RWPE1 (cell line): ENCODE data around the gene AK4.
"Not testable (repeated sequence)": the region's sequence is repeated elsewhere in the genome, so short reads cannot be mapped to it uniquely, and the experiment has no call there.

Experiments used
- CTCF ChIA-PET: fragments of 350-600 bp; sonication (Branson Sonifier 250); formaldehyde crosslinking; extraction: SDS; loops from one replicate; lab custom pipeline; 2021; lab: Yijun Ruan, JAX
- POLR2A ChIA-PET: fragments of 400-600 bp; formaldehyde crosslinking; extraction: SDS; loops from one replicate; lab custom pipeline; 2020; ENCODE audit warnings: antibody characterized with exemption; ENCODE audit not compliant: low non-redundant PET; lab: Yijun Ruan, JAX
- DNase-seq: peaks from one replicate; pipeline ENCODE4 v3.0.0; 2012; ENCODE audit warnings: low spot score
- H3K27ac ChIP-seq: fragments of 450-650 bp; 2 replicates; pipeline ENCODE4 v1.5.1; 2017
- CTCF ChIP-seq: fragments of 450-650 bp; conservative IDR thresholded peaks from 2 replicates; pipeline ENCODE4 v1.5.1; 2017; ENCODE audit warnings: low read depth, mild to moderate bottlenecking

The AK4 gene

GRCh38 chr1:65148178-65148547 is at the start of gene AK4:
Gene AK4, plus strand, starts transcription at chr1:65148203. Its CDS starts 205 bp downstream, at chr1:65148408.
- H3K27ac ChIP-seq, result peak within 1 kb of the TSS; percentile 83
- DNase-seq, CTCF ChIA-PET: not testable (repeated sequence)
- POLR2A ChIA-PET, result interaction anchor here (0.7 kb wide), 1 partner anchor 8 kb away, joined by 3 read pairs; no protein-coding TSS in a partner anchor

- no peak for TF ChIP-seq CTCF
- H3K27ac ChIP-seq, result no peak overlapping the region
- ChIA-PET POLR2A (interaction anchor here (0.7 kb wide), 1 partner anchor 277 kb away, joined by 5 read pairs; no protein-coding TSS in a partner anchor), CTCF (interaction anchor here (0.7 kb wide), 1 partner anchor 28 kb away, joined by 4 read pairs; no protein-coding TSS in a partner anchor)
- no peak for DNase-seq
Observed at GRCh38 chr1:65103807-65104206, 44.2 kb upstream of the AK4 start.

GRCh38 chr1:65104854-65105534 is 43.0 kb upstream of the AK4 start:
- TF ChIP-seq CTCF, result no peak
- ChIA-PET POLR2A (no interaction called here), CTCF (no interaction called here)
- DNase-seq, result no peak
- no peak overlapping the region for H3K27ac ChIP-seq

- ChIA-PET POLR2A (no interaction called here), CTCF (no interaction called here)
- no peak overlapping the region for H3K27ac ChIP-seq
- peak; percentile 17 for DNase-seq
- TF ChIP-seq CTCF, result no peak
Observed at GRCh38 chr1:65105596-65105995, 42.4 kb upstream of the AK4 start.

GRCh38 chr1:65108025-65108642 is 39.9 kb upstream of the AK4 start:
- TF ChIP-seq CTCF, result no peak
- H3K27ac ChIP-seq, result no peak overlapping the region
- DNase-seq, result no peak
- CTCF ChIA-PET, result interaction anchor here (0.7 to 0.8 kb wide), 2 partner anchors 43 to 1678 kb away, joined by 3 read pairs; no protein-coding TSS in a partner anchor
- POLR2A ChIA-PET, result no interaction called here

- no peak overlapping the region for H3K27ac ChIP-seq
- DNase-seq, result no peak
- ChIA-PET POLR2A (no interaction called here), CTCF (no interaction called here)
- TF ChIP-seq CTCF, result no peak
Observed at GRCh38 chr1:65109487-65109886, 38.5 kb upstream of the AK4 start.

- no peak for DNase-seq
- CTCF ChIA-PET, result interaction anchor here (0.7 kb wide), 1 partner anchor 18 kb away, joined by 3 read pairs; no protein-coding TSS in a partner anchor
- no peak for TF ChIP-seq CTCF
- H3K27ac ChIP-seq, result no peak overlapping the region
- POLR2A ChIA-PET, result no interaction called here
Observed at GRCh38 chr1:65112811-65113210, 35.2 kb upstream of the AK4 start.
